HEK293T (cell line): Measurements from ENCODE around the gene EIF4EBP2.

ENCODE experiments used
- CTCF ChIA-PET: fragments of 350-600 bp; formaldehyde crosslinking; extraction: SDS; loops from one replicate; lab custom pipeline; 2021; ENCODE audit warnings: antibody characterized with exemption, inconsistent platforms; lab: Yijun Ruan, JAX
- POLR2A ChIA-PET: fragments of 350-600 bp; formaldehyde crosslinking; extraction: SDS; loops from one replicate; lab custom pipeline; 2020; ENCODE audit warnings: antibody characterized with exemption, inconsistent platforms; lab: Yijun Ruan, JAX
- DNase-seq: peaks from one replicate; pipeline ENCODE4 v3.0.0; 2012; ENCODE audit warnings: mixed read lengths; ENCODE audit errors: extremely low spot score
- ARNT ChIP-seq: fragments of 450-650 bp; IDR thresholded peaks from 2 replicates; pipeline ENCODE4 v1.6.1; 2017; ENCODE audit warnings: mild to moderate bottlenecking
- BHLHE40 ChIP-seq: fragments of 450-650 bp; IDR thresholded peaks from 2 replicates; pipeline ENCODE4 v1.6.1; 2016; ENCODE audit warnings: mild to moderate bottlenecking, moderate library complexity, borderline replicate concordance
- CTBP1 ChIP-seq: fragments of 450-650 bp; IDR thresholded peaks from 2 replicates; pipeline ENCODE4 v1.6.1; 2016; ENCODE audit warnings: borderline replicate concordance
- ELF4 ChIP-seq: fragments of 450-650 bp; IDR thresholded peaks from 2 replicates; pipeline ENCODE4 v1.6.1; 2017; ENCODE audit warnings: antibody characterized with exemption
- FOXA1 ChIP-seq: fragments of 450-650 bp; IDR thresholded peaks from 2 replicates; pipeline ENCODE4 v1.6.1; 2016; ENCODE audit warnings: mild to moderate bottlenecking
- FOXK2 ChIP-seq: fragments of 450-650 bp; IDR thresholded peaks from 2 replicates; pipeline ENCODE4 v1.6.1; 2016; ENCODE audit warnings: mild to moderate bottlenecking
- FOXM1 ChIP-seq: fragments of 450-650 bp; IDR thresholded peaks from 2 replicates; pipeline ENCODE4 v1.6.1; 2017; ENCODE audit warnings: mild to moderate bottlenecking, borderline replicate concordance
- HDGF ChIP-seq: fragments of 450-650 bp; IDR thresholded peaks from 2 replicates; pipeline ENCODE4 v1.6.1; 2017; ENCODE audit warnings: antibody characterized with exemption, borderline replicate concordance
- L3MBTL2 ChIP-seq: fragments of 450-650 bp; conservative IDR thresholded peaks from 2 replicates; pipeline ENCODE4 v1.6.1; 2016; ENCODE audit warnings: mild to moderate bottlenecking
- LEF1 ChIP-seq: fragments of 450-650 bp; IDR thresholded peaks from 2 replicates; pipeline ENCODE4 v1.6.1; 2017; ENCODE audit warnings: mild to moderate bottlenecking, borderline replicate concordance
- NFRKB ChIP-seq: fragments of 450-650 bp; IDR thresholded peaks from 2 replicates; pipeline ENCODE4 v1.6.1; 2016; ENCODE audit warnings: mild to moderate bottlenecking, moderate library complexity
- SP1 ChIP-seq: fragments of 450-650 bp; IDR thresholded peaks from 2 replicates; pipeline ENCODE4 v1.6.1; 2017
- SUZ12 ChIP-seq: fragments of 450-650 bp; IDR thresholded peaks from 2 replicates; pipeline ENCODE4 v1.6.1; 2016; ENCODE audit warnings: mild to moderate bottlenecking
- TARDBP ChIP-seq: fragments of 450-650 bp; IDR thresholded peaks from 2 replicates; pipeline ENCODE4 v1.6.1; 2016
- ZNF384 ChIP-seq: fragments of 450-650 bp; IDR thresholded peaks from 2 replicates; pipeline ENCODE4 v1.6.1; 2016
- TF ChIP-seq, protein P1 (sequence below): fragments of 450-650 bp; IDR thresholded peaks from 2 replicates; pipeline ENCODE4 v1.6.1; 2016

EIF4EBP2 gene

GRCh38 chr10:70360215-70360614 is 43.7 kb upstream of the EIF4EBP2 start:
- DNase-seq = no peak
- CTCF ChIA-PET = interaction anchor here (2.2 kb wide), 1 partner anchor 139 kb away, joined by 15 read pairs; no protein-coding TSS in a partner anchor
- no peak for TF ChIP-seq NFRKB
- no peak for TF ChIP-seq ARNT
- TF ChIP-seq SP1 = no peak
- no peak for TF ChIP-seq ZNF384
- no peak for TF ChIP-seq HDGF
- TF ChIP-seq L3MBTL2 = no peak
- TF ChIP-seq FOXK2 = no peak
- TF ChIP-seq ELF4 = no peak
- TF ChIP-seq BHLHE40 = no peak
- POLR2A ChIA-PET = interaction anchor here (1.5 kb wide), 1 partner anchor 140 kb away, joined by 3 read pairs; no protein-coding TSS in a partner anchor

DNA sequence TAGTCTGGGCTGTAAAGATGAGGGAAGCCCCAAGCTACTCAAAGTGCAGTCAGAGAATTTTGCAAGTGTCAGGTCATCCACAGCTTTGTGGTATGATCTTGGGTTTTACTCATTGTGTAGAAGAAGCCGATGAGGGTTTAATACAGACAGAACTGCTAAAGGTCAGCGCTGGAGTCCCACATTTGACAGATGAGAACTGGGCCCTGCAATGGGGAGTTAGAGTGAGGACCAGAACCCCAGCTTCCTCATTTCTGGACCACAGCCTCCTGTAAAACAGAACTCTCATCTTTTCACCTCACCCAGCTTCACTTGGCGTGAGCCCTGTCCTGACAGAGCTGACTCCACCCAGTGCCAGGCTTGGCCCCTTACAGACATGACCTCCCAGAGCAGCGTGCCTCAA is 41.6 kb upstream of the EIF4EBP2 start:
- CTCF ChIA-PET = interaction anchor here (2.2 kb wide), 1 partner anchor 141 kb away, joined by 15 read pairs; no protein-coding TSS in a partner anchor
- no peak for DNase-seq
- no peak for TF ChIP-seq L3MBTL2
- no peak for TF ChIP-seq BHLHE40
- TF ChIP-seq CTBP1 = no peak
- TF ChIP-seq TARDBP = no peak
- no peak for TF ChIP-seq FOXK2
- POLR2A ChIA-PET = no interaction called here

GRCh38 chr10:70363292-70363691 is 40.7 kb upstream of the EIF4EBP2 start:
- ChIA-PET POLR2A (interaction anchor here (1.8 kb wide), 1 partner anchor 132 kb away, joined by 7 read pairs; no protein-coding TSS in a partner anchor), CTCF (interaction anchor here (1.4 to 2.9 kb wide), 3 partner anchors 98 to 141 kb away, joined by 4 to 37 read pairs (median 6); no protein-coding TSS in a partner anchor)
- TF ChIP-seq SUZ12 (no peak), CTBP1 (no peak), TARDBP (no peak)
- TF ChIP-seq, protein P1, sequence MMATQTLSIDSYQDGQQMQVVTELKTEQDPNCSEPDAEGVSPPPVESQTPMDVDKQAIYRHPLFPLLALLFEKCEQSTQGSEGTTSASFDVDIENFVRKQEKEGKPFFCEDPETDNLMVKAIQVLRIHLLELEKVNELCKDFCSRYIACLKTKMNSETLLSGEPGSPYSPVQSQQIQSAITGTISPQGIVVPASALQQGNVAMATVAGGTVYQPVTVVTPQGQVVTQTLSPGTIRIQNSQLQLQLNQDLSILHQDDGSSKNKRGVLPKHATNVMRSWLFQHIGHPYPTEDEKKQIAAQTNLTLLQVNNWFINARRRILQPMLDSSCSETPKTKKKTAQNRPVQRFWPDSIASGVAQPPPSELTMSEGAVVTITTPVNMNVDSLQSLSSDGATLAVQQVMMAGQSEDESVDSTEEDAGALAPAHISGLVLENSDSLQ = no peak
- DNase-seq = no peak

DNA sequence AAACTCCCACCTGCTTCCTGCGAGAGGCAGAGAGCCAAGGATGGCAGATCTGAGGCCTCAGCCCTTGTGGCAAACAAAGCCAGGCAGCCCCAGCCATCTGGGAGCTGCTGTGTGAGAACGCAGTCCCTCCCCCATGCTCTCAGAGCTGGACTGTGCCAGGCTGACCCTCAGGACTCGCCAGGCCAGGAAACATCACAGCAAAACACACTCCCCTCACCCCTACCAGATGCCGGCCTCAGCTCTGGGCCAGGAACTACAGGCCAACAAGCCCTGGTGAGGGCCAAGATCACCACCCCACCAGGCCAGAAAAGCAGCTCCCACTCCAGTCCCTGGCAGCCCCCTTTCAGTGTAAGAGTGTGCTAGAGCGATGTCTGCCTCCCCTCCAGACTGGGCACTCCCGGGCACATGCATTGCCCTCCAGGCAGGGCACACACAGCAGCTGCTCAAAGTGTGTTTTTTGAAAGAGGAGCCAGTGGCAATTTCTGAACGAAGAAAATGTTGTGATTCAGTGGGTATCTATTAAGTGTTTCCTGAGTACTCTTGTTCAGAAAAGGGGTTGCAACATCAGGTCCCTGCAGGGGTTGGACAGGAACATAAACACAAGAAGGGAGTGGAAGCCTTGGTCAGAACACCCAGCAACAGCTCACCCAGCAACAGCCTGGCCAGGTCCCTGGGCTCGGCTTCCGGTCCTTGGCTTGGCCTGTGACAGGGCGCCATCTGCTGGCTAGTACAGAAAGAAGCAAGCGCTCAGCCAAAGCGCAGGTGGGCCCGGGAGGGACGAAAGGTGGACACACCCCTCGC is 39.8 kb upstream of the EIF4EBP2 start:
- ChIA-PET POLR2A (interaction anchor here (1.2 to 1.8 kb wide), 4 partner anchors 40 to 218 kb away, joined by 4 to 12 read pairs (median 6); partner anchors contain the start of genes EIF4EBP2 and TYSND1), CTCF (interaction anchor here (0.6 to 2.9 kb wide), 23 partner anchors 9 to 294 kb away, joined by 3 to 37 read pairs (median 3); partner anchors contain the start of gene TYSND1)
- TF ChIP-seq BHLHE40 (no peak), TARDBP (no peak), FOXK2 (no peak)
- DNase-seq = peak; percentile 90

DNA sequence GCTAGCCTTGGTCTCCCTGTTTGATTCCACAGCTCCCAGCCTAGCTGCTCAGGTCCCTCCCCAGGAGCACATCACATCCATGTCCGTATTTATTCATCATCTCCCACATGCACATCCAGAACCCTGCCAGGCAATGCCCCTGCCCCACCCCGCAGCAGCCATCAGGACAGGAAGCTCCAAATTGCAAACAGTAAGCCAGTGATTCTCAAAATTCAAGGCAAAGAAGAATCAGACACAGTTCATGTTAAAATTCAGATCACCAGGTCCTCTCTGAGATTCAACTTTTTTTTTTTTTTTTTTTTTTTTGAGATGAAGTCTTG is 39.2 kb upstream of the EIF4EBP2 start:
- ChIA-PET CTCF (interaction anchor here (0.5 to 2.9 kb wide), 21 partner anchors 9 to 248 kb away, joined by 3 to 37 read pairs (median 4); partner anchors contain the start of gene TYSND1), POLR2A (interaction anchor here (1.2 to 1.8 kb wide), 4 partner anchors 39 to 219 kb away, joined by 4 to 12 read pairs (median 6); partner anchors contain the start of genes EIF4EBP2 and TYSND1)
- DNase-seq = no peak
- TF ChIP-seq FOXM1 (no peak), NFRKB (no peak), BHLHE40 (no peak)

DNA sequence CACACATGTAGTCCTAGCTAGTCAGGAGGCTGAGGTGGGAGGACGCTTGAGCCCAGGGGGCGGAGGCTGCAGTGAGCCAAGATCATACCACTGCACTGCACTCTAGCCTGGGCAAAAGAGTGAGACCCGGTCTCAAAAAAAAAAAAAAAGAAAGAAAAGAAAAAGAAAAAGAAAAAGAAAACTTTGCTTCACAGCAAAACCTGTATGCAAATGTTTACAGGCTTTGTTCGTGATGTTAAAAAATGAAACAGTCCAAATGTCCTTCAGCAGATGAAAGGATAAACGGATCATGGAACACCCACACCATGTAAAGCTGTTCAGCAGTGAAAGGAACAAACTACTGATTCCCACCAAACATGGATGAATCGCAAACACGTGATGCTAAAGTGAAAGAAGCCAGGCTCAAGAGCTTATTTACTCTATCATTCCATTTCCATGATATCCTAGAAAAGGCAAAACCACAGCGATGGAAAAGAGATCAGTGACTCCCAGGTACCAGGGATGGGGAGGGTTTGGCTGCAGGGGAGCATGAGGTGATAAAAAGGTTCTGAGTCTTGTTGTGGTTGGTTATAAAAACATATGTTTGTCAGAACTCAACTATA is 36.6 kb upstream of the EIF4EBP2 start:
- CTCF ChIA-PET = interaction anchor here (1.7 kb wide), 1 partner anchor 146 kb away, joined by 5 read pairs; no protein-coding TSS in a partner anchor
- POLR2A ChIA-PET = no interaction called here
- no peak for DNase-seq
- TF ChIP-seq FOXA1 (no peak), TARDBP (no peak), L3MBTL2 (no peak), FOXK2 (no peak), HDGF (no peak), SP1 (no peak), BHLHE40 (no peak), CTBP1 (no peak)
- TF ChIP-seq, protein P1 = no peak

DNA sequence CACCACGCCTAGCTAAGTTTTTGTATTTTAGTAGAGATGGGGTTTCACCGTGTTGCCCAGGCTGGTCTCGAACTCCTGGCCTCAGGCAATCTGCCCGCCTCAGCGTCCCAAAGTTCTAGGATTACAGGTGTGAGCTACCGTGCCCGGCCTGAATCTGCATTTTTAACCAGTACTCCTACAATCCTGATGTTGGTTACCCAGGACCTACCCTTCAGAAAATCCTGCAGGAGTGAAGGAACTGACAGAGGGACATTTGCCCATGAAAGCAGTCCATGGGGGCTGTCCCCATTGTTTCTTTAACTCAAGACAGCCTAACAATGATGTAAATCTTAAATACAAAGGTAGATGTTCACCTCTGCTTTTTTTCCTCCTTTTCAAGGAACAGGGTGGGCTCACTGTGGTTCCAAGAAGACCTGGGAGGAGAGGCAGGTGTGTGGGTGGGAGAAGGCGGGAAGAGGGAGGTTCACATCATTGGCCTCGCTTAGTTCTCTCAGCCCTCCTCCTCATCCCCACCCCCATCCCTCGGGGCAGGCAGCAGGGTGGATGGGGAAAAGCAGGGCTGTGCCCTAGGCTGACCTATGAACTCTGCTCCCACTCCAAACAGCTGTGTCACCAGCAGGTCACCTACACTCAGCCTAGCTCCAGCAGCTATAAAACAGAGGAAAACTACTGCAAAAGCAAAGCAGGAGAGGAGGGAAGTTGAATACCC is 35.0 kb upstream of the EIF4EBP2 start:
- POLR2A ChIA-PET = interaction anchor here (0.5 to 1.0 kb wide), 2 partner anchors 137 to 223 kb away, joined by 3 read pairs; partner anchors contain the start of gene TYSND1
- TF ChIP-seq BHLHE40 = no peak
- no peak for TF ChIP-seq SP1
- TF ChIP-seq, protein P1 = no peak
- TF ChIP-seq FOXK2 = no peak
- no peak for TF ChIP-seq LEF1
- TF ChIP-seq HDGF = no peak
- no peak for TF ChIP-seq FOXA1
- no peak for TF ChIP-seq ELF4
- TF ChIP-seq FOXM1 = no peak
- TF ChIP-seq NFRKB = no peak
- TF ChIP-seq ZNF384 = no peak
- DNase-seq = no peak
- CTCF ChIA-PET = interaction anchor here (1.7 kb wide), 1 partner anchor 147 kb away, joined by 5 read pairs; no protein-coding TSS in a partner anchor
